Neural progenitor cell (in vitro differentiated cells): ENCODE measurements around the gene TBRG4. TPM values are rescaled to one million over a fixed set of nuclear protein-coding genes. Genes with fewer than 3 reads are reported as not detected.

Source experiments
- DNase-seq: peaks from one replicate; pipeline ENCODE4 v3.0.0-alpha.2; 2016; ENCODE audit warnings: low spot score
- H2AFZ ChIP-seq: fragments of 200-600 bp; sonication (generic); replicated peaks from 2 replicates; pipeline ENCODE4 v1.6.1; 2016; ENCODE audit warnings: antibody characterized with exemption
- H3F3A ChIP-seq: fragments of 200-600 bp; sonication (generic); 2 replicates; pipeline ENCODE4 v1.6.1; 2016; ENCODE audit warnings: antibody characterized with exemption, low read depth
- H3K27ac ChIP-seq: fragments of 200-600 bp; sonication (generic); 2 replicates; pipeline ENCODE4 v1.5.1; 2016; ENCODE audit warnings: mild to moderate bottlenecking
- H3K27me3 ChIP-seq: fragments of 200-600 bp; sonication (generic); 2 replicates; pipeline ENCODE4 v1.6.1; 2016; ENCODE audit warnings: mild to moderate bottlenecking, moderate library complexity
- H3K36me3 ChIP-seq: fragments of 200-600 bp; sonication (generic); 2 replicates; pipeline ENCODE4 v1.5.1; 2016
- H3K4me1 ChIP-seq: fragments of 200-600 bp; sonication (generic); 2 replicates; pipeline ENCODE4 v1.6.1; 2016; ENCODE audit warnings: mixed run types
- H3K4me2 ChIP-seq: fragments of 200-600 bp; sonication (generic); 2 replicates; pipeline ENCODE4 v1.6.1; 2016
- H3K4me3 ChIP-seq: fragments of 200-600 bp; sonication (generic); 2 replicates; pipeline ENCODE4 v1.5.1; 2016
- H3K79me2 ChIP-seq: fragments of 200-600 bp; sonication (generic); 2 replicates; pipeline ENCODE4 v1.6.1; 2016; ENCODE audit warnings: low read depth
- H3K9ac ChIP-seq: fragments of 200-600 bp; sonication (generic); 2 replicates; pipeline ENCODE4 v1.6.1; 2016
- H3K9me3 ChIP-seq: fragments of 200-600 bp; sonication (generic); 2 replicates; pipeline ENCODE4 v1.5.1; 2016; ENCODE audit warnings: low read depth
- H4K20me1 ChIP-seq: fragments of 200-600 bp; sonication (generic); 2 replicates; pipeline ENCODE4 v1.6.1; 2016; ENCODE audit warnings: low read depth
- H3K27ac Mint-ChIP-seq: 3 replicates; pipeline ENCODE4 v1.8.0; 2021; ENCODE audit warnings: mixed read lengths
- H3K27me3 Mint-ChIP-seq: 2 replicates; pipeline ENCODE4 v1.8.0; 2022; ENCODE audit warnings: low read depth, mild to moderate bottlenecking, inconsistent platforms, moderate library complexity, mixed read lengths; ENCODE audit not compliant: insufficient read depth
- H3K36me3 Mint-ChIP-seq: 3 replicates; pipeline ENCODE4 v1.8.0; 2021; ENCODE audit warnings: mixed read lengths
- H3K4me1 Mint-ChIP-seq: 3 replicates; pipeline ENCODE4 v1.8.0; 2021; ENCODE audit warnings: mixed read lengths
- H3K4me3 Mint-ChIP-seq: 3 replicates; pipeline ENCODE4 v1.8.0; 2021; ENCODE audit warnings: mild to moderate bottlenecking, moderate library complexity, mixed read lengths
- H3K9me3 Mint-ChIP-seq: 3 replicates; pipeline ENCODE4 v1.8.0; 2020; ENCODE audit warnings: mixed read lengths
- EZH2 ChIP-seq: fragments of 200-600 bp; sonication (generic); IDR thresholded peaks from 2 replicates; pipeline ENCODE4 v1.6.1; 2017; ENCODE audit warnings: antibody characterized with exemption, mild to moderate bottlenecking, moderate library complexity
- EZH2phosphoT487 ChIP-seq: fragments of 200-600 bp; sonication (generic); IDR thresholded peaks from 2 replicates; pipeline ENCODE4 v1.6.1; 2017; ENCODE audit warnings: antibody characterized with exemption
- total RNA-seq: library from RNA; depleted of rRNA; stranded (reverse); fragments of >200 nt; gene quantifications from 2 replicates; pipeline ENCODE4 v1.2.3, GENCODE V29; 2015; ENCODE audit warnings: low replicate concordance
- TF ChIP-seq, protein P1 (sequence below): fragments of 200-600 bp; sonication (generic); IDR thresholded peaks from 2 replicates; pipeline ENCODE4 v1.5.1; 2017; ENCODE audit warnings: antibody characterized with exemption, mild to moderate bottlenecking

Gene TBRG4
- total RNA-seq, 1 donor from 2014 or later = 32.2 TPM

DNA sequence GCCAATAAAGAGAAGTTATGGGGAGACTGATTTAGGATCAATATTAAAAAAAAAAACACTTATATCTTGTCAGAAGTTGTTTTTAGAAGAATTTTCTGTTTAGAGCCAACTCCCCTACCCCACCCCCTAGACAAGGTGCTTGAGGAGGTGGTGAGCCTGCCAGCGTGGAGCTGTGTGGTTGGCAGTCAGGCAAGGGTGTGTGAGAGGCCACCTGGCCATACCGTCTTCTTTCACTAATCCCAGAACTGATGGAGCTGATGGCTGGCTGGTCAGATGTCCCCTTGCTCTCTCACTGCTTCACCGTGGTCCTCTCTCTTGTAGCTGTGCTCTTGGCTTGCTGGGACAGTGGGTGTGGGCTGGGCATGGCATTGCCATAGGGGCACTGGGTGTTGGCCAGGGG is 57.1 kb downstream of the TBRG4 start:
- Histone ChIP-seq H3K36me3 (no peaks in the 10 kb centered on the region), H3K9ac (no peak overlapping the region), H3K27ac (no peak overlapping the region), H3K9me3 (no peaks in the 10 kb centered on the region), H3K79me2 (no peaks in the 10 kb centered on the region), H2AFZ (no peak overlapping the region), H3K4me2 (no peak overlapping the region), H4K20me1 (peaks cover 4% of the 10 kb centered on the region), H3K4me1 (no peaks in the 10 kb centered on the region), H3K27me3 (no peaks in the 10 kb centered on the region), H3K4me3 (no peak overlapping the region), H3F3A (no peaks in the 10 kb centered on the region)
- Mint-ChIP-seq H3K36me3 (peaks cover 15% of the 10 kb centered on the region), H3K27me3 (peaks cover 3% of the 10 kb centered on the region), H3K4me3 (no peak overlapping the region), H3K9me3 (no peaks in the 10 kb centered on the region), H3K27ac (no peak overlapping the region), H3K4me1 (no peaks in the 10 kb centered on the region)
- DNase-seq = no peak
- no peak for TF ChIP-seq EZH2phosphoT487

DNA sequence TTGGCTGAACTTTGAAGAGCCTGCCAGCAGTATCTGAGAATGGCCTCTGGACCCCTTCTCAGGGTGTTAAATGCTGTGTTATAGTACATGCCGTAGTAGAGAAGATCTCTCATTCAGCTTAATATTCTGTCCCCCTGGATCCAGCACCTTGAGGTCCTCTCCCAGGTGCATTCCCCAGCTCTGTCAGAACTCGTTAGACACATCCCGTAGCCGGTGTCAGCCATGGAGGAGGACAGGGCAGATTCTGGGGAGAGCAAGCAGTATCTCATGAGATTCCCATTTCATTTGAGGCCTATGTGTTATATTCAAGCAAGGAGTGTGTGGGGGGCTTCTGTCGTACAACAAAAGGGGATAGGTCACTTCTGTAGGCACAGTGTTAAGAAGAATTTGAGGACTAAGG is 57.6 kb downstream of the TBRG4 start:
- H3K4me1 Mint-ChIP-seq = no peaks in the 10 kb centered on the region

DNA sequence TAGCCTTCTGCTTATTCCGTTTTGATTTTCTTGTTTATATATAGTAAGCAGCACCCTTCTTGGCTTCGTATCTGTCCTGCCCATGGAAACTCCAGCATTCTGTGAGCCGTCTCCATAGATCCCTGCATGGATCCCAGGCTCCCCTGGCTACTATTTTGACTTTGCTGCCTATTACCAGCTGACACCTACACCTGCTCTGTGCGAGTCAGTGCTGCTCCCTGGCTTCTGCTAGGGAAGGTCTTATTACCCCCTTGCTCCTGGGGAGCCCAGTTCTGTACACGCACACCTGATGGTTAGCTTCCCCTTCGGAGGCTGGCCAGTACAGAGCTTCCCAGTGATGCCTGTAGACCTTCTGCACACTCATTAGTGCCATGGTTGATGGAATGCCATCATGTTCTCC is 58.1 kb downstream of the TBRG4 start:
- DNase-seq = no peak
- Histone ChIP-seq H3K9ac (no peak overlapping the region), H4K20me1 (peaks cover 4% of the 10 kb centered on the region), H3K4me1 (no peaks in the 10 kb centered on the region), H3K79me2 (no peaks in the 10 kb centered on the region), H3K4me3 (no peak overlapping the region), H3K36me3 (no peaks in the 10 kb centered on the region), H3K27me3 (no peaks in the 10 kb centered on the region), H2AFZ (no peak overlapping the region), H3K27ac (no peak overlapping the region), H3F3A (no peaks in the 10 kb centered on the region), H3K4me2 (no peak overlapping the region), H3K9me3 (no peaks in the 10 kb centered on the region)
- H3K9me3 Mint-ChIP-seq = no peaks in the 10 kb centered on the region
- no peak overlapping the region for H3K27ac Mint-ChIP-seq
- no peak overlapping the region for H3K4me3 Mint-ChIP-seq
- TF ChIP-seq EZH2phosphoT487 = no peak
- TF ChIP-seq, protein P1, sequence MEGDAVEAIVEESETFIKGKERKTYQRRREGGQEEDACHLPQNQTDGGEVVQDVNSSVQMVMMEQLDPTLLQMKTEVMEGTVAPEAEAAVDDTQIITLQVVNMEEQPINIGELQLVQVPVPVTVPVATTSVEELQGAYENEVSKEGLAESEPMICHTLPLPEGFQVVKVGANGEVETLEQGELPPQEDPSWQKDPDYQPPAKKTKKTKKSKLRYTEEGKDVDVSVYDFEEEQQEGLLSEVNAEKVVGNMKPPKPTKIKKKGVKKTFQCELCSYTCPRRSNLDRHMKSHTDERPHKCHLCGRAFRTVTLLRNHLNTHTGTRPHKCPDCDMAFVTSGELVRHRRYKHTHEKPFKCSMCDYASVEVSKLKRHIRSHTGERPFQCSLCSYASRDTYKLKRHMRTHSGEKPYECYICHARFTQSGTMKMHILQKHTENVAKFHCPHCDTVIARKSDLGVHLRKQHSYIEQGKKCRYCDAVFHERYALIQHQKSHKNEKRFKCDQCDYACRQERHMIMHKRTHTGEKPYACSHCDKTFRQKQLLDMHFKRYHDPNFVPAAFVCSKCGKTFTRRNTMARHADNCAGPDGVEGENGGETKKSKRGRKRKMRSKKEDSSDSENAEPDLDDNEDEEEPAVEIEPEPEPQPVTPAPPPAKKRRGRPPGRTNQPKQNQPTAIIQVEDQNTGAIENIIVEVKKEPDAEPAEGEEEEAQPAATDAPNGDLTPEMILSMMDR = no peak
- no peak for TF ChIP-seq EZH2
- H3K4me1 Mint-ChIP-seq = no peaks in the 10 kb centered on the region
- peaks cover 3% of the 10 kb centered on the region for H3K27me3 Mint-ChIP-seq
- H3K36me3 Mint-ChIP-seq = peaks cover 15% of the 10 kb centered on the region

More for the DNA sequence above, 57.6 kb downstream of the TBRG4 start:
- no peak overlapping the region for H3K27ac Mint-ChIP-seq
- Histone ChIP-seq H3K9me3 (no peaks in the 10 kb centered on the region), H3K27ac (no peak overlapping the region), H3K79me2 (no peaks in the 10 kb centered on the region), H3K4me2 (no peak overlapping the region), H3K4me1 (no peaks in the 10 kb centered on the region), H3F3A (no peaks in the 10 kb centered on the region), H3K4me3 (no peak overlapping the region), H3K27me3 (no peaks in the 10 kb centered on the region), H3K9ac (no peak overlapping the region), H4K20me1 (peaks cover 4% of the 10 kb centered on the region), H3K36me3 (no peaks in the 10 kb centered on the region), H2AFZ (no peak overlapping the region)
- no peaks in the 10 kb centered on the region for H3K9me3 Mint-ChIP-seq
- TF ChIP-seq EZH2 = no peak
- TF ChIP-seq, protein P1 = no peak
- TF ChIP-seq EZH2phosphoT487 = no peak
- H3K27me3 Mint-ChIP-seq = peaks cover 3% of the 10 kb centered on the region
- no peak for DNase-seq
- no peak overlapping the region for H3K4me3 Mint-ChIP-seq
- peaks cover 15% of the 10 kb centered on the region for H3K36me3 Mint-ChIP-seq

DNA sequence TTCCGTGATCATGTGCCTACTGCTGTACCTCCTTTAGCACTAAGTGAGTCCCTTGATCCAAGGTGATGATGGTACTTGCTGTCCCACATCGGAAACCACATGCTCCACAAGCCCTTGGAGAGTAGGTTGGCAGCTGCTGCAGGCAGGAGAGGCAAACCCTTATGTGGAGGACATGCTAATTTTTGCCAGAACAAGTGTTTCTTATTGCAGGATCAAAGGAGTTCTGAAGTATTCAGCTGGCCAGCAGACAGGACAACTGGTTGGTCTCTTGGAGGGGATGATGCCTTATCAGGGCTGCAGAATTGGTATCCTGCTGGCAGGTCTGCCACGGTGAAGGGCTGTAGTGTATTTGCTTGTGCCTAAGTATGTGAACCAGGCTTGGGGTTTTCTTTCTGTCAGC is 59.5 kb downstream of the TBRG4 start:
- no peaks in the 10 kb centered on the region for H3K27me3 ChIP-seq
- no peak overlapping the region for H3K4me3 ChIP-seq
- Mint-ChIP-seq H3K4me1 (no peaks in the 10 kb centered on the region), H3K9me3 (no peaks in the 10 kb centered on the region), H3K4me3 (no peak overlapping the region), H3K27me3 (peaks cover 3% of the 10 kb centered on the region), H3K27ac (no peak overlapping the region), H3K36me3 (peaks cover 17% of the 10 kb centered on the region)
- no peak overlapping the region for H3K27ac ChIP-seq
- no peaks in the 10 kb centered on the region for H3K36me3 ChIP-seq
- H3F3A ChIP-seq = no peaks in the 10 kb centered on the region
- H3K9ac ChIP-seq = no peak overlapping the region
- DNase-seq = no peak
- H3K9me3 ChIP-seq = no peaks in the 10 kb centered on the region
- no peaks in the 10 kb centered on the region for H4K20me1 ChIP-seq
- no peak overlapping the region for H2AFZ ChIP-seq
- TF ChIP-seq EZH2 (no peak), EZH2phosphoT487 (no peak)
- TF ChIP-seq, protein P1 = no peak
- H3K79me2 ChIP-seq = no peaks in the 10 kb centered on the region
- no peaks in the 10 kb centered on the region for H3K4me1 ChIP-seq
- H3K4me2 ChIP-seq = no peak overlapping the region
